NB4 (cell line): ENCODE data around the gene TBC1D22A.

ENCODE experiments used
- DNase-seq: peaks from one replicate; pipeline ENCODE4 v3.0.0; 2010; ENCODE audit warnings: low read depth
- H3K4me3 ChIP-seq: one replicate; pipeline ENCODE4 v1.5.1; 2011; ENCODE audit warnings: mild to moderate bottlenecking, low read depth, low read length, moderate library complexity
- MAX ChIP-seq: IDR thresholded peaks from 2 replicates; pipeline ENCODE4 v1.6.1; 2011; ENCODE audit warnings: low read depth, low read length
- MYC ChIP-seq: IDR thresholded peaks from 2 replicates; pipeline ENCODE4 v1.6.1; 2011; ENCODE audit warnings: low read depth, low read length
- POLR2A ChIP-seq: IDR thresholded peaks from 2 replicates; pipeline ENCODE4 v1.6.1; 2011; ENCODE audit warnings: mild to moderate bottlenecking; ENCODE audit not compliant: insufficient read length; ENCODE audit errors: extremely low read depth
- TF ChIP-seq, protein P1 (sequence below): IDR thresholded peaks from one replicate; pipeline ENCODE4 v1.5.1; 2012; ENCODE audit warnings: low read depth, low read length

The TBC1D22A gene

DNA sequence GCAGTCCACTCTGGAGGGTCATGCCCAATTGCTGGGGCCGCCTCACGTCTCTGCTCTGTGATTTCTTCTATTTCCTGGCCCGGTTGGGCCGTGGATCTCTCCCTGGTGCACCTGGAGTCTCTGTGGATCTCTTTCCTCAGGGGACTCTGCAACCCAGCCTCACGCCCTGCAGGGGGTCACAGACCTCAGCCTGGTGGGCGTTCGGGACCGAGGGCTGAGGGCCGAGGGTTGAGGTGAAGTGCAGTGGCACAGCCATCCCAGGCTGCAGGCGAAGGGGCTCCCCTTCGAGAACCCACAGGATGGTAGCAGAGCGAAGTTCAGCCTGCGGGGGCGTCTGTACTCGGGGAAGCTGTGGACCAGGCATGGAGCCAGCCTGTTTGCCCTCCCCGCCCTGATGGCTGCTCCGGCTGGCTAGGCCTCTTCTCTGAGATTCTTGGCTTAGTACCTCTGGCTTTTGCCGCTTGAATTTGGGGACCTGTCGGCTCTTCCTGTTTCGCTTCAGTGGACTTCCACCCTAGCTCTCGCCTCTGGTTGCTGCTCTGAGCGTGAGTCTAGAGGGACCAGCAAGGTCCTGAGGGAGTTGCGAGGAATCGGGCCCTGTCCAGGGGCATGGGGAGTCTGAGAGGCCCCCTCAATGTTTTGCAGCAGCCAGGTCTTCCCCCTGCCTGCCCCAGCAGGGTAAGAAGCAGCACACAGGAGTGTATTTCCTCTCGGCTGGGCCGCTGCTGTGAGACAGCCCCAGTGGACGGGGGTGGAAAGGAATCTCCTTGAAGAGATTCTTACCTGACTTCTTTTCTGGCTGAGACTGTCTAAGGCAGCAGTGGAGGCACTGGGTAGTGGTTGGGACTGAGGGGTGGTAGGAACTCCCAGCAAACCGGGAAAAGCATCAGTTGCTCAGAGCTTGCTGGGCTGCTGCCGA lies 140.8 kb downstream of the TBC1D22A start:
- TF ChIP-seq POLR2A (no peak), MYC (no peak), MAX (no peak)
- TF ChIP-seq, protein P1, sequence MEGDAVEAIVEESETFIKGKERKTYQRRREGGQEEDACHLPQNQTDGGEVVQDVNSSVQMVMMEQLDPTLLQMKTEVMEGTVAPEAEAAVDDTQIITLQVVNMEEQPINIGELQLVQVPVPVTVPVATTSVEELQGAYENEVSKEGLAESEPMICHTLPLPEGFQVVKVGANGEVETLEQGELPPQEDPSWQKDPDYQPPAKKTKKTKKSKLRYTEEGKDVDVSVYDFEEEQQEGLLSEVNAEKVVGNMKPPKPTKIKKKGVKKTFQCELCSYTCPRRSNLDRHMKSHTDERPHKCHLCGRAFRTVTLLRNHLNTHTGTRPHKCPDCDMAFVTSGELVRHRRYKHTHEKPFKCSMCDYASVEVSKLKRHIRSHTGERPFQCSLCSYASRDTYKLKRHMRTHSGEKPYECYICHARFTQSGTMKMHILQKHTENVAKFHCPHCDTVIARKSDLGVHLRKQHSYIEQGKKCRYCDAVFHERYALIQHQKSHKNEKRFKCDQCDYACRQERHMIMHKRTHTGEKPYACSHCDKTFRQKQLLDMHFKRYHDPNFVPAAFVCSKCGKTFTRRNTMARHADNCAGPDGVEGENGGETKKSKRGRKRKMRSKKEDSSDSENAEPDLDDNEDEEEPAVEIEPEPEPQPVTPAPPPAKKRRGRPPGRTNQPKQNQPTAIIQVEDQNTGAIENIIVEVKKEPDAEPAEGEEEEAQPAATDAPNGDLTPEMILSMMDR, result no peak
- no peak for DNase-seq

GRCh38 chr22:46905415-46905814 lies 143.0 kb downstream of the TBC1D22A start:
- no peak overlapping the region for H3K4me3 ChIP-seq
- TF ChIP-seq MAX (no peak), POLR2A (no peak), MYC (no peak)
- TF ChIP-seq, protein P1, result no peak

More for the DNA sequence above, 140.8 kb downstream of the TBC1D22A start:
- no peak overlapping the region for H3K4me3 ChIP-seq

GRCh38 chr22:46905834-46906233 lies 143.4 kb downstream of the TBC1D22A start:
- no peak for DNase-seq
- TF ChIP-seq MAX (no peak), POLR2A (no peak), MYC (no peak)
- TF ChIP-seq, protein P1, result no peak
- no peak overlapping the region for H3K4me3 ChIP-seq

More at GRCh38 chr22:46905415-46905814, 143.0 kb downstream of the TBC1D22A start:
- DNase-seq, result no peak

DNA sequence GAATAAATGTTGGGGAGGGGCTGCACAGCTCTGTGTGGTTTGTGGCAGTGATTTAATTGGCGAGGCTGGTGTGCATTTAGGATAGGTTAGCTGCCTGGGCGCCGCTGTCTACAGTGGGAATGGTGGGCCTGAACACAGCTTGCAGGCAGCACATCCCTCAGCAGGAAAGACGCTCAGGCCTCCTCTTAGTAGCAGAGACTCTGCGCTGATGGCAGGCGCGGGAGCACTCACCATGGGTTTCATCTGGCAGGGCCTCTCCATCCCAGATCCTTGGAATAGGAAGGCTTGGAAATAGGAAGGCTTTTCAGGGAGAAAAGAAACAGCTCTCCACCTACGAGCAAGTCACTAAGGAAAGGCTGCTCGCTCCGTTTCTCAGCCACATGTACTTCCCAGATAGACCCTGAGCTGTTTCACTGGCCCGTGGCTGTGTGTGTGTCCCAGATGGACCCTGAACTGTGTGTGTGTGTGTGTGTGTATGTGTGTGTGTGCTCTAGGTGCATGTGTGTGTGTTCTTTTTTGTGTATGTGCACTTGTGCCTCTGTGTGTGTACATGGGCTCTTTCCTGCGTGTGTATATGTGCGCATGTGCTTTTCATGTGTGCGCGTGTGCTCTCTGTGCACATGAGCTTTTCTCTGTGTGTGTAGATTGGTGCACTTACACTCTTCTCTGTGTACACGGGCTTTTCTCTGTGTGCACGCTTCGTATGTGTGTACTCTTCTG lies 144.0 kb downstream of the TBC1D22A start:
- no peak for TF ChIP-seq MYC
- no peak for TF ChIP-seq MAX
- TF ChIP-seq, protein P1, result no peak
- no peak for TF ChIP-seq POLR2A
- no peak for DNase-seq
- H3K4me3 ChIP-seq, result no peak overlapping the region

DNA sequence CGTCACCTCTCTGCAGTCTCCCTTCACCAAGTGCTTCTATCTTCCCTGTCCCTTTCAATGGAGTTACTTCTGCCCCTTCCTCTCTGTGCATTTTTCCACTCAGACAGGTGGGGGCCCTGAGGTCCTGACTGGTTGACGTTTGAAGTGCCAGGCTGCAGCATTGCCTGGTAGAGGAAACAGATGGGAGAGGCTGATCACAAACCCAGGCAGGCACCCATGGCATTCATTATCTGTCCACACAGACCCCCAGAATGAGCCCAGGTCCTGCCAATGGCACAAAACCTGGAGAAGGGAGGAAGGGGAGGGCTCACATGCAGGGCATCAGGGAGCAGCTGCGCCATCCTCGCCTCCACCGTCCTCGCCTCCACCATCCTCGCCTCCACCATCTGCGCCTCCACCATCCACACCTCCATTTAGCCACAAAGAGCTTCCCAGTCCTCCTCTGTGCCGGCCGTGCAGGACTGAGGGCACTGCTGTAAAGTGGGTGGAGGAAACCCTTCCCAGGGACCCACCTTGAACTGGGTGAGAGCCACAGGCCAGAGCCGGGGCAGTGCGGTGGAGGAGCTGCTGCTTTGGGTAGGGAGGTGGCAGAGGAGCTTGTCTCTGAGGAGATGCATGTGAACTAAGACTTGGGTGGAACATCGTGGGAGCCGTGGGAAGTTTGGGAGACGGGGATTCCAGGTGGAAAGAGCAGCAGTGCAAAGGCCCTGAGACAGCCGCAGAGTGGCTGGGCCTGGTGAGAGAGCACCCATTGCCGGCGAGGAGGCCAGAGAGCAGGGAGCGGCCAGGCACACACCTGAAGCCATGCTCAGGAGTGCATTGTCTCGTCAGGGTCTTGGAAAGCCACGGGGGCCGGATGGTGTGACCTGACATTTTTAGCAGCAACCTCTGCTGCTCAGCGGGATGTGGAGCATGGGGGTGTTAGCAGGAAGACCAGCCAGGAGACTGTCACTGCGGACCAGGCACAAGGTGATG lies 145.1 kb downstream of the TBC1D22A start:
- DNase-seq, result no peak
- TF ChIP-seq POLR2A, result no peak
- TF ChIP-seq MAX, result no peak
- TF ChIP-seq, protein P1, result no peak
- no peak for TF ChIP-seq MYC

More for the DNA sequence above, 145.1 kb downstream of the TBC1D22A start:
- H3K4me3 ChIP-seq, result no peak overlapping the region
